Stimulated activated CD4-positive, alpha-beta T cell treated with anti-CD3 and anti-CD28 coated beads, Interleukin-1b, Interleukin-23, amount 100 ng/mL, for 1 hour (primary cell): ENCODE measurements around the gene SIPA1L2.

Experiments
- DNase-seq, 2 donors: peaks; one replicate each; pipeline ENCODE4 v3.0.0-alpha.2; 2020; ENCODE audit warnings: low read depth in 2 of 2

Gene SIPA1L2

DNA sequence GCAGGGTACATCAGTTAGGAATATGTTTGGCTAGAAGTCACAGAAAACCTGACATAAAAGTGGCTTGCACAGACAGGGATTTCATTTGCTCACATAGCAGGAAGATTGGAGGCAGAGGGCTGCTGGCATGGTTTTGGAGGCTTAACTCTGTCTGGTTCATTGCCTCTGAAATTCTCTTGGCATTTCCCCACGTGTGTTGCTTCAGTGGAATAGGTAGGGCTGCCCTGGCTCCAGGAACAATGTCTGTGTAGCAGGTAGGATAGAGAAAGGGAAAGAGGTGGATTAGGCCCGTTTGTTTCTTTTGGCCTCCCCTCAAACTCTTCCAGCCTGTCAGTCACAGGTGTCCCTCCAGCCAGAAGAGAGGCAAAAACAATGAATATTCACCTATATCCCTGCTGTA is 20.5 kb upstream of the SIPA1L2 start:
- DNase-seq = no peak

DNA sequence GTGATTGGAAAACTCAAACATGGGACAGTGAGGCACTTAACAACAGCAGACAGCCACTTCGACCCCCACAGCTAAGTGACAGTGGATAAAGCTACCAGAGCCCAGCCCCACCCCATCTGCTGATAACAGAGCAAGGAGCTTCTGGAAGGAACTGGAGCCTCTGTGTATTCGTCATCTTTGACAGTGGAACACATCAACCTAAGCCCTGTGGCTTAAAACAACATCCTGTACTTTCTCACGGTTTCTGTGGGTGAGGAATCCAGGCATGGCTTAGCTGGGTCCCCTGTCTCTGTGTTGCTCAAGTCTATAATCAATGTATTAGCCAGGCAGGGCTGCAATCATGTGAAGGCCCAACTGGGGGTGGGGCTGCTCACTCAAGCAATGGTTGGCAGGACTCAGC is 18.4 kb upstream of the SIPA1L2 start:
- DNase-seq = no peak

GRCh38 chr1:232644209-232644608 is 14.3 kb upstream of the SIPA1L2 start:
- DNase-seq = no peak

DNA sequence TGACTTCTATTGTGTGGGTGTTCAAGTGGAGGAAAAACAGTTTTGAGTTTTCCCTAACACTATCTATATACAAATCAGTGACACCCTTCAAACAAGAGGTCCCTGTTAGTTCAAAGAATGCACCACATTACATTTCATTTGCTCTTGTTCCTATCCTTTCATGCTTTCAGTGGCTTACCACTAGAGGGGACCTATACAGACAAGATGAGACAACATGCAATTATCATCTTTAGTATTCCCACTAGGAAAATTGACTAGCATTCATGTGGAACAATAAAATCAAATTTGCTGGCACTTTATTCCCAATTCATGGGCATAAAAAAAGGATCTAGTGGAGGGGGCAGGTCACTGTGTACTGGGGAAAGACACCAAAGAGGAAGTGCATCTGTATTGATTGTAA is 13.3 kb upstream of the SIPA1L2 start:
- DNase-seq = no peak

- no peak for DNase-seq
Measured at GRCh38 chr1:232641507-232641906, 11.6 kb upstream of the SIPA1L2 start.

- DNase-seq = no peak
Measured at GRCh38 chr1:232636799-232637198, 6.9 kb upstream of the SIPA1L2 start.

- DNase-seq = no peak
Measured at GRCh38 chr1:232635778-232636356, 5.9 kb upstream of the SIPA1L2 start.

DNA sequence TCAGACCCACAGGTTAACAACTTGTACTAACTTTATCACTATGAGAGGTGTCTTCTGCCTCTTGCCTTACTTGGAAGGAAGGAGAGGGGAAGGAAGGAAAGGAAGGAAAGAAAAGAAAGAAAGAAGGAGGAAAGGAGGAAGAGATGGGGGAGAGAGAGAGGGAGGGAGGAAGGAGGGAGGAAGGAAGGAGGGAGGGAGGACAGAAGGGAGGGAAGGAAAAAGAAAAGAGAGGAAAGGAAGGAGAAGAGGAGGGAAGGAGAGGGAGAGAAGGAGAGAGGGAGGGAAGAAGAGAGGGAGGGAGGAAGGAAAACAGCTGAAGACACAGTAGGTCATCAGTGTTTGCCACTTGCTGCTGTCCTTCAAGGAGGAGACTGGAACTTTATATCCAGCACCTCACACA is 5.3 kb upstream of the SIPA1L2 start:
- no peak for DNase-seq

- DNase-seq = no peak
Measured at GRCh38 chr1:232634096-232634495, 4.2 kb upstream of the SIPA1L2 start.

DNA sequence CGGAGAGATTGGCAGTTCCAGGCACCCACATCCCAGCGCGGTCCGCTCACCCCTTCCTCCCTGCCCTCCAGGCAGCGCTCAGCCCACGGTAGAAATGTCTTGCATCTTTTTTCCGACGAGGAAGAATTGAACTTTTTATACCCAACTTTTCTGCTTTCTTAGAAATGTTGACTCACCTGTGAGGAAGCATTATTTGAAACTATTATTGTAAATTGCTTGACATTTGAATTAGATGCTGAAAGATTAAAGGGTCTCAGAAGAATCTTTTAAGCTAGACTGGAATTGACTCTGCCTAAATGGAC is 912 bp upstream of the SIPA1L2 start:
- DNase-seq = no peak

DNA sequence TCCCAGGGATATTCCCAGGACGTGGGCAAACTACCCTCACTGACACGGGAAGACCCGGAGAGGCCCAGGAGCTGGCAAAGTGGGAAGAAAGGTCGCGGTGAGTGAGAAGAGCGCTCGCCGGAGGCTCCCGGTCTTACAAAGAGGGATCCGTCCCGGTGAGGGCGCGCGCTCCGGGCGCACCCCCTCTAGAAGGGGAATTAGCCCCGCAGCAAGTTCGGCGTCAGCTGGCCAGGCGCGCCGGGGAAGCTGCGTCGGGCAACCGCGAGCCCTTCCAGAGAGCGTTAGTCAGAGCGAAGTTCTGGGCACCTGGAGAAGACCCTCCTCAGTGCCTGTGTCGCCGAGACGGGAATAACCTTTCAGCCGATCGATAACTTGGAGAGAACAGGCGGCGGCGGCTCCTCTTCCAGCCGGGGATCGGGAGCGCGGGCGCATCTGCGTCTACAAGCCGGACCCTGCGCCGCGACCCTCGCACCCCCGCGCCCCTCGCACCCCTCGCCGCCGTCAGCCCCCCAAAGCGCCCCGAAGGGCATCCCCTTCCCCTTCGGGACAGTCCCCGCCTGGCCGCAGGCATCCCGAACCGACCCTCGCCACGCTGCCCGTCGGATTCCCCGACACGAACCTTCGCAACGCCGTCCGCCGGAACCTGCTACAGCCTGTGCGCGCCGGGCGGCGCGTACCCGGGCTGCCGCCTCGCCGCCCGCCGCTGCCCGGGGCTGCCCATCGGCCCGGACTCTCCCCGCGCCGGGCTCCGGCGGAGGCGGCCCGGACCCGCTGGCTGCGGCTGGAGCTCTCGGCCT is 485 bp downstream of the SIPA1L2 start:
- no peak for DNase-seq

DNA sequence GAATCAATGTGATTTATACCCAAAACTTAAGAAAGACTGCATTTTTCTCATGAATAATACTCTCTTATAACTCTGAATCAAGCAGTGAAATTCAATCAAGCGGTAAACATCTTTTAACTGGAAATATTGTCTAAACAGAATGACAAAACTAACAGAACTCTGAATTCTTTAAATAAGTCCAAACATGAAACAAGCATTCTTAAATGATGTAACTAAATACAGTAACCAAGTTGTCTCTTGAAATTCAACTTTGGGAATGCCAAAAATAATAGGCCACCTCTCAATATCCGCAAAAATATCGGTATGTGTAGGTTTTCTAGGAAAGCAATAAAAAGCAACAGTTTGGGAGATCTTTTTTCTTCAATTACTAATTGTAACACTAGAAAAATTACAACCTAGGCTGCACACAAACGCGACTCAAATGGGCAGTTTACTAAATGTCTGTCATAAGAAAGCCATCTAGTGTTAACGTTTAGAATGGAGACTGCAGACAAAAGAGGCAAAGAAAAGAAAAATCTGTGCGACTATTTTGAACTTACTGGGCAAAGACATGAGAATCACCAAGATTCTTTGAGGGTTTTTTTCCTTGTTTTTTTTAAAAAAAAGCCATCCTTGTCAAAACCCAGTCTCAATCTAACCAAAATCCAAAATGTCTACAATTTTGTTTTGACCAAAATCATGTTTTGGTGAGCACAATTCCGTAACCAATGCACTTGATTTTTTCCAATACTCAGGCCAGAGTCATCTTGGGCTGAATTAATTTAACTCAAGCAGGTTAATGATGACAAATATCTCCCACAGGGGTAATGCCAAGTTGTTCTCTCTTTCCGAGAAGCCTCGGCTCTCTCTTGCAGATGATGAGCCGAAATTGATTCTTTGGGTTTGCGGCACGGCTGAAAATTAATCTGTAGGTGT is 1.3 kb downstream of the SIPA1L2 start:
- no peak for DNase-seq

GRCh38 chr1:232627645-232628334 is 2.1 kb downstream of the SIPA1L2 start:
- no peak for DNase-seq

- no peak for DNase-seq
Measured at GRCh38 chr1:232627171-232627570, 2.8 kb downstream of the SIPA1L2 start.

DNA sequence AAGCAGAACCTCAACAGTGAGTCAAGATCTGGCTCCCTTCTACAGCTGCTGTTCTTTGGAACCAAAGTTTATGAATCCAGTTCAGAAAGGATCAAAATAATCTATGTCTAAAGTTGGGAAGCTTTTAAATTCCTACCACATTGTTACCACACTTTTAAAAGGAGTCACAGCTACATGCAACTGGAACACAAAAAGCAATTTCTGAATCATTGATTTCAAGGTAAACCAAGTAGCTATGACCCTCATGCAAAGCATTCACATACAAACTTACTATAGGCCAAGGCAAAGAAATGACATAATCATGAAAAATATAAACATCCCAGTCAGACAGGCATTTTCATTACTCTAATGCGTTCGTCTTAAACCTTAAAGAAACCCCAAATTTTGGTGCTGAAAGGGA is 3.5 kb downstream of the SIPA1L2 start:
- no peak for DNase-seq

GRCh38 chr1:232625319-232625868 is 4.5 kb downstream of the SIPA1L2 start:
- DNase-seq = no peak

GRCh38 chr1:232624546-232625281 is 5.2 kb downstream of the SIPA1L2 start:
- DNase-seq = no peak

GRCh38 chr1:232622981-232623380 is 7.0 kb downstream of the SIPA1L2 start:
- no peak for DNase-seq

- no peak for DNase-seq
Measured at GRCh38 chr1:232622378-232622777, 7.6 kb downstream of the SIPA1L2 start.

DNA sequence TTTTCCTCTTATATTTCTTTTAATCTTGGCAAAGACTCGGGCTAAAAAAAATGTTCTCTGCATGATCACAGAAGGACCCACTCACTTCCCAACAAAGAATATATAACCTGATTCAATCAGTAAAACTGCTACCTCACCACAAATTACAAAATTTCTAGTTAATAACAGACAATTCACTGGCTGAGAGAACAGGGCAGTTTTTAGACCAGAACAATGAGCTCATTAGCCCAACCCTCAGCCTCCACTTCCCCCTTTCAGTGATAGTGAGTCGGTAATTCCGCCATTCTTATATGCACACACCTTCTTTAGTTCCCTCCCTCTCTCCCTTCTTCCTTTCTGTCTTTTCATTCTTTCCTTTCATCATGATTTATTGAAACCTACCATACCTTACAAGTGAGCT is 8.9 kb downstream of the SIPA1L2 start:
- no peak for DNase-seq

- no peak for DNase-seq
Measured at GRCh38 chr1:232620356-232620969, 9.5 kb downstream of the SIPA1L2 start.
